ENCODE results near the gene LPIN2. TPM values are rescaled to one million over a fixed set of nuclear protein-coding genes. Genes with fewer than 3 reads are reported as not detected.
A peak's percentile ranks its signal among the peaks of the same experiment; 100 is the strongest.
"Not testable (repeated sequence)": the region's sequence is repeated elsewhere in the genome, so short reads cannot be mapped to it uniquely, and the experiment has no call there.

LPIN2 gene, protein sequence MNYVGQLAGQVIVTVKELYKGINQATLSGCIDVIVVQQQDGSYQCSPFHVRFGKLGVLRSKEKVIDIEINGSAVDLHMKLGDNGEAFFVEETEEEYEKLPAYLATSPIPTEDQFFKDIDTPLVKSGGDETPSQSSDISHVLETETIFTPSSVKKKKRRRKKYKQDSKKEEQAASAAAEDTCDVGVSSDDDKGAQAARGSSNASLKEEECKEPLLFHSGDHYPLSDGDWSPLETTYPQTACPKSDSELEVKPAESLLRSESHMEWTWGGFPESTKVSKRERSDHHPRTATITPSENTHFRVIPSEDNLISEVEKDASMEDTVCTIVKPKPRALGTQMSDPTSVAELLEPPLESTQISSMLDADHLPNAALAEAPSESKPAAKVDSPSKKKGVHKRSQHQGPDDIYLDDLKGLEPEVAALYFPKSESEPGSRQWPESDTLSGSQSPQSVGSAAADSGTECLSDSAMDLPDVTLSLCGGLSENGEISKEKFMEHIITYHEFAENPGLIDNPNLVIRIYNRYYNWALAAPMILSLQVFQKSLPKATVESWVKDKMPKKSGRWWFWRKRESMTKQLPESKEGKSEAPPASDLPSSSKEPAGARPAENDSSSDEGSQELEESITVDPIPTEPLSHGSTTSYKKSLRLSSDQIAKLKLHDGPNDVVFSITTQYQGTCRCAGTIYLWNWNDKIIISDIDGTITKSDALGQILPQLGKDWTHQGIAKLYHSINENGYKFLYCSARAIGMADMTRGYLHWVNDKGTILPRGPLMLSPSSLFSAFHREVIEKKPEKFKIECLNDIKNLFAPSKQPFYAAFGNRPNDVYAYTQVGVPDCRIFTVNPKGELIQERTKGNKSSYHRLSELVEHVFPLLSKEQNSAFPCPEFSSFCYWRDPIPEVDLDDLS
- polyA plus RNA-seq (ENCODE audit: insufficient read length in 10 of 10): 10 to 100 TPM; 13.4 to 20.1 (median 14.9) TPM
- long read RNA-seq, donor 1, partial matches to known transcripts: 0 of 1 reads
- long read RNA-seq, donor 1, other reads (novel, unspliced or antisense): 0 of 1 reads
- long read RNA-seq, donor 2, partial matches to known transcripts: 0 of 1 reads
- long read RNA-seq, donor 2, other reads (novel, unspliced or antisense): 0 of 1 reads
- long read RNA-seq, donor 3: 0 reads
- long read RNA-seq, donor 4, partial matches to known transcripts: 7 of 7 reads
- long read RNA-seq, donor 4, other reads (novel, unspliced or antisense): 0 of 7 reads
- long read RNA-seq, donor 5, partial matches to known transcripts: 0 of 2 reads
- long read RNA-seq, donor 5, other reads (novel, unspliced or antisense): 0 of 2 reads
- long read RNA-seq, donor 6, partial matches to known transcripts: 0 of 1 reads
- long read RNA-seq, donor 6, other reads (novel, unspliced or antisense): 0 of 1 reads
- long read RNA-seq, donor 7, partial matches to known transcripts: 0 of 1 reads
- long read RNA-seq, donor 7, other reads (novel, unspliced or antisense): 0 of 1 reads
- long read RNA-seq, donor 8, partial matches to known transcripts: 0 of 1 reads
- long read RNA-seq, donor 8, other reads (novel, unspliced or antisense): 0 of 1 reads
- long read RNA-seq, donor 9: 0 reads

DNA sequence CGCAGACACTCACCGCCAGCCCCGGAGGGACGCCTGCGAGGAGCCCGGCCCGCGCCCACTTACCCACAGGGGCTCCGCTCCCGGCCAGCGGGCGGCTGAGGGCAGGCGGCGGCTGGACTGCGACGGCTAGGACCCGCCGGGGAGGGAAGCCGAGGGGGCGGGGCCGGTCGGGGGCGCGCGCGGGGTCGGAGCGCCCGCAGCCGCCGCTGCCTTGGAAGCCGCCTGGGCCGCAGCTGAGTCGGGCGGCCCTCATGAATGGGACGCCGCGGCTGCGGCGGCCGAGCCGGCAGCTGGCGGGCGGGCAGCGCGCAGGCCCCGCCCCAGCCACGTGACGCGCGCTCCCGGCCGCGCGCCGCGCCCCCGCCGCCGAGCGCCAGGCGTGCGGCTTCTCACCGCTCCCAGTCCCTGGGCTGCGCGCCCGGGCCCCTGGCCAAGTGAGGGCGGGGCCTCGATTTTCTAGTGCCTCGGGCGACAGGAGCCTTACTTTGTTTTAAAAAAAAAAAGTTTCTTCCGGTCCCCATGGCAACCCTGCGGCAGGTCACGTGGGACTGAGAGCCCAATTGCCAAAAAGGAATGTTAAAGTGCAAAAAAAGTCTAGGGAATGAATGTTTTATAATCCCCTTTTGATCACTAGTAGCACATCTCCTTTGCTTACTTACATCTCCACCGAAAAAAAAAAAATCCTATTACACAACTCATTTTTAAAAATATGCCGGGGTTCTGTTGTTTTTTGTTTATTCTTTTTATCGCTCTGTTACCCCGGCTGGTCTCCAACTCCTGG lies at the start of gene LPIN2:
LPIN2 (minus strand) TSS at position 121 of the 781 bp plus-strand sequence. CDS start 52,304 bp downstream, outside the sequence.
- peak; percentile 98 to 99 (median 99) for DNase-seq

DNA sequence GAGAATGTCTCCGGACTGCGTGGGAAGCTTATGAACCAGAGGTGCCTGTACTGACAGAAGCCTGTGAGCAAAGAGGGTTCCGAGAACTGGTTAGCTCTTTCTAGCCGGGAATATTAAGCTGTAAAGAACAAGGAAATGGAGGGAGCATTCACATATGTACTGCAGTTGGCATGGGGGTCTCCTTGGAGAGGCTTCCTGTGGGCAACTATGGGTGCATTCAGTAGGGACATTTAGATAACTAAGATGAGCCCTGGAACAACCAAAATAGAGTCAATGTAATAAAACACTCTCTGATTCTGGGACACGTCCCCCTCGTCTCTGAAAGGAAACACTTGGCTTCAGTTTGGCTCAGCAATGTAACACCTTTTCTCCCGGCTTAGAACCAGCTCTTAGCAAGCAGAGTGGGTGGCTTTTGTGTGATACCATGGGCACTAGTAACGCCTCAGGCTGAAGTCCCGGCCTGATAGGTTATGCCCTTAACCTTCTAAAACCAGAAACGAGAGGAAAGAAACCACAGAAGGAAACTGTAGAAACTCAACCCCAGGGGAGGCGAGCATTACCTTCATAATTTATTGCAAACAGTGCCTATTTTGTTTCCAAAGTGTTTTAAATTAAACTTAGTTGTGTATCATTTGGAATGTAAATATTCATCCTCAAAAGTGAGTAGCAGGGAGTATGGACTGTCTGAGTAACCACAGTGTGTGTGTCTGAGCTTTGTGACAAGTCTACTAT lies 48.8 kb upstream of the LPIN2 start:
- DNase-seq: no peak

DNA sequence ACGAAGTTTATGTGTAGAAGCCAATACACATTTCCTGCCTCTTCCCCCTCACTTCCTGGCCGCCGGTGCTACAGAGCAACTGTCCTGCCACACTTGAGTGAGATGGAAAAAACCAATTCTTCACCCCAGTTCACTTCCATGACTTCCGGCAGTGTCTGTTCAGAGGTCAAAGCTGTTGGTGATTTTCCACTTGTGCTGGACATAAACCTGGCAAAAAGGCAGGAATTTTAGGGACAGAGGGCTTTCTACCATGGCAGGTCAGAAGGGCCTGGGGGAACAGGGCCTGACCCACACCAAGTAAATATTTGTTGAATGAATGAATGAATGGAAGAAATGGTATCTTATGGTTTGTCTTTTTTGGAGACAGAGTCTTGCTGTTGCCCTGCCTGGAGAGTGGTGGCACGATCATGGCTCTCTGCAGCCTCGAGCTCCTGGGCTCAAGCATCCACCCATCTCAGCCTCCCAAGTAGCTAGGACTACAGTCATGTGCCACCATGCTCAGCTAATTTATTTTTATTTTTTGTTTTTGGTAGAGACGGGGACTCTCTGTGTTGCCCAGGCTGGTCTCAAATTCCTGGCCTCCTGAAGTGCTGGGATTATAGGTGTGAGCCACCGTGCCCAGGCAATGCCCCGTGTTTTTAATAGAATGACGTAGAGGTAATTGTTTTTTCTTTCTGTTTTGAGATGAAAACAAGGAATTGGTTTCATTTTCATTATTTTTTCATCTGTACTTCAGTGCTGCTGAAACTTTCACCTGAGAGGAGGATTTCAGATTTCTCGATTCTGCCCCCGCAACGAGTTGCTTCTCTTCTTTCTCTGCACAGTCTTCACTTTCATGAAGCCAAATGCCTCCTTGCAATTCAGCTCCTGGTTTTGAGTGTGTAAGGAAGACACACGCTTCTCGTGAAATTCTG lies 48.0 kb upstream of the LPIN2 start:
- DNase-seq: no peak

DNA sequence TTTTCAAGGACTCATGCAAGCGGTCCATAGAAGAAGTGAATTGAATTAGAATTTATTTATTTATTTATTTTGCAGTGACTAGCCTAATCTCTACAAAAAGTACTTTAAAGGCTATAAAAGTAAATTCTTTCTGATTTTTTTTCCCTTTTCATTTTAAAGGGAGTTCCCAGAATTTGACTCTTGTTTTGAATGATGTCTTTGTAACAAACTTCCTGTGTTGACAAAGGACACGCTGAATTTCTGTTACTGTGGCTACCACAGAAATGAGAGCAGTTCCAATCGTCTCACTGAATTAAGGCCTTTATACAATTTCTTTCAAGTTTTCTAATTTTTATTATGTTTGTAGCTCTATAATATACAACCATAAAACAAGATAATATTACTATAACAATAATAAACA lies 46.3 kb upstream of the LPIN2 start:
- DNase-seq: no peak

DNA sequence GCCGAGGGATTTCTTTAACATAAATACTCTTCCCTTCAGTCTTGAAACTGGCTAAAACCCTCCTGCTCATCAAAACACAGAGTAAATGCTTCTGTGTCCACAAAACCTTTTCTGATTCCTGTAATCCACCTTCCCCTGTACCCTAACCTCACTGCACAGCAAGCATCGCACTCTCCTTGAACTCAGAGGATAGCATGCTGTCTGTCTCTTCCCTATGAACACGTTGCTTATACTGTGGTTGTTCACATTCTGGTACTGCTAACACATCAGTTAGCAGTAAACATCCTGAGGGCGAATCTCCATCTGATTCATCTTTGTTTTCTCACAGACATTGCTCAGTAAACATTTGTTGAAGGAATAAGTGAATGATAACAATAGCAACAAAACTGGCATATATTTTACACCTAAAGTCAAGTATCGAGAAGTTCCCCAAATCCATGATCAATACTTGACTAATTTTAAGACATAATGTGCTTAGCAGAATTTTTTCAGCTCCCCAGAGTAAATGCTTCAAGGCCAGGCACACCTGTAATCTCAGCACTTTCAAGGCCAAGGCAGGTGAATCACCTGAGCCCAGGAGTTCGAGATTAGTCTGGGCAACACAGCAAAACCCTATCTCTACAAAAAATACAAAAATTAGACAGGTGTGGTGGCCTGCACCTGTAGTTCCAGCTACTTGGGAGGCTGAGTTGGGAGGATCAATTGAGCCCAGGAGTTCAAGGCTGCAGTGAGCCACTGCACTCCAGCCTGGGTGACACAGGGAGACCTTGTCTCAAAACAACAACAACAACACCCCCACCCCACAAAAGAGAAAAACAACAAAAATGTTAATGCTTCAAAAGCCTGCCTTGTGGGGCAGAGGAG lies 45.6 kb upstream of the LPIN2 start:
- no peak for DNase-seq

DNA sequence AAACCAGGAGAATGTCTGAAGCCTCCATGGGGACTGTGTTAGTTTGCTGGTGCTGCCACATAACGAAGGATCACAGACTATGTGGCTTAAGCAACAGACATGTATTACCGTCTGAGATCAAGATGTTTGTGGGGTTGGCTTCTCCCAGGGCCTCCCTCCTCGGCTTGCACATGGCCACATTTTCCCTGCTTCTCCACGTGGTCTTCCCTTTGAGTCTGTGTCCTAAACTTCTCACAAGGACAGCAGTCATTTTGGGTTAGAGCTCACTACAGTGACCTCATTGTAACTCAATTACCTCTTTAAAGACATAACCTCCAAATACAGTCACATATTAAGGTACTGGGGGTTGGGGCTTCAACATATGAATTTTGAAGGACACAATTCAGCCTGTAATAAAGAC lies 44.6 kb upstream of the LPIN2 start:
- DNase-seq: no peak

DNA sequence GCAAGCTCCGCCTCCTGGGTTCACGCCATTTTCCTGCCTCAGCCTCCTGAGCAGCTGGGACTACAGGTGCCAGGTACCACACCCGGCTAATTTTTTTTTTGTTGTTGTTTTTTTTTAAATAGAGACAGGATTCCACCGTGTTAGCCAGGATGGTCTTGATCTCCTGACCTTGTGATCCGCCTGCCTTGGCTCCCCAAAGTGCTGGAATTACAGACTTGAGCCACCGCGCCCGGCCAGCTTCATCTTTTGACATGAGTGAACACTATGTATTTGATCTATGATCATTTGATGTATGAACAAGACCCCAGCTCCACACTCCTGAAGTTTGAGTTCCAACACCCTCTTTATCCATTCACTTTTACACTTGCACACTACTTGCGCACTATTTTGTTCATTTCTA lies 43.4 kb upstream of the LPIN2 start:
- no peak for DNase-seq

DNA sequence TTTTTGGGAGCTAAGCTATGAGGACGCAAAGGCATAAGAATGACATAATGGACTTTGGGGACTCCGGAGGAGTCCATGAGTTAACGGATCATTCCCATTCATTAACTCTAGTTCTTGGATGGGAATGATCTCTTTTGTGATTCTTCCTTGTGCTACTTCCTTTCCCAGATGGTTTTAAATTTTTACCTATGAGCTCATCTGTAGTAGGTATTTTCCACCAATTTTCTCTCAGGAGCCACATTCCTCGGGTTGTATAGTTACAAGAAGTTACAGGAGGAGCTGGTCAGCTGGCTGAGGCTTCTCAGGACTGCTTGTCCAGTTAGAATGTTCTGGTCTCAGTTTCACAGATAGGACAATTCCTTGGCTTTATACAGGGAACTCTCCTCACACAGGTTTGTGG lies 42.9 kb upstream of the LPIN2 start:
- peak in 2 of 3 donors; percentile 28 to 57 for DNase-seq

DNA sequence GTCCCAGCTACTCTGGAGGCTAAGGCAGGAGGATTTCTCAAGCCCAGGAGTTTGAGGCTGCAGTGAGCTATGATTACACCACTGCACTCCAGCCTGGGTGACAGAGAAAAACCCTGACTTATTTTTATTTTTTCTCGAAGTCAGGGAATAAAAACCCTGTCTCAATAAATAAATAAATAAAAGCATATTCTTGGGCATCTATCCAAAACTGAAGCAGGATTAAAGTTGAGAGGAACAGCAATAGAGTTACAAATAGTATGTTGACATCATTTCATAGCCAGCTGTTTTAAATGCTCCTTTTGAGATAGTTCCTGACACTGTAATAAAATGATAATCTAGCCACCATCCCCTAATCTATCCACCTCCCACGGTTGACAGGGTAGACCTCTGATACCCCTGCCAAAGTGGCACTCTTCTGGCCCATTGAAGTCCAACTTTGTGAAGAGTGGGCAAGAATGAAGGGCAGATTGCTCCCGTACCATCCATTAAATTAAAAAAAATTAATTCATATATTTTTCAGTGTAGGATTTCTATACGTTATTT lies 42.3 kb upstream of the LPIN2 start:
- peak; percentile 22 to 64 (median 29) for DNase-seq

DNA sequence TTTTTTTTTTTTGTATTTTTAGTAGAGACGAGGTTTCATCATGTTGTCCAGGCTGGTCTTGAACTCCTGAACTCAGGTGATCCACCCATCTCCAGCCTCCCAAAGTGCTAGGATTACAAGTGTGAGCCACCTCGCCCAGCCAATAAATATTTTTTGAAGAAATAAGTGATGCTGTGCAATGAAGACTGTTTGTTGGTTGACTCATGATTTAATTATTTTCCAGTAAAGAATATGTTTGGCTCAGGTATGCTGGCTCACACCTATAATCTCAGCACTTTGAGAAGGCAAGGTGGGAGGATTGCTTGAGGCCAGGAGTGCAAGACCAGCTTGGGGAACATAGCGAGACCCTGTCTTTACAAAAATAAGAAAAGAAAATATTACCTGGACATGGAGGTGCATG lies 41.8 kb upstream of the LPIN2 start:
- no peak for DNase-seq

DNA sequence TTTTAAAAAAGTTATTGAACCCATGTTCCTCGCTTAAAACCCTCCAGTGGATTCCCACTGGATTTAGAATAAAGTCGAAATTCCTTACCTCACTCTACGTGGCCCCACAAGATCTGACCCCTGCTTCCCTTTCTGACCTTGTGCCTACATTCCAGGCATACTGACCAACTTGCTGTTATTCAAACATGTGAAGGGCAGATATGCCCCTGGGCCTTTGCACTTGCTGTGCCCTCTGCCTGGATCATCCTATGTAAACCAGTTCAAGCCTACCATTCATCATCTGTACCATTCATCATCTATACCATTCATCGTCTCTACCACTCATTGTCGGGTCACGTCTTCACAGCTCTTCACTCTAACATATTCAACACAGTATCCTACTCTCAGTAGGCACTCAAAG lies 41.3 kb upstream of the LPIN2 start:
- no peak for DNase-seq

DNA sequence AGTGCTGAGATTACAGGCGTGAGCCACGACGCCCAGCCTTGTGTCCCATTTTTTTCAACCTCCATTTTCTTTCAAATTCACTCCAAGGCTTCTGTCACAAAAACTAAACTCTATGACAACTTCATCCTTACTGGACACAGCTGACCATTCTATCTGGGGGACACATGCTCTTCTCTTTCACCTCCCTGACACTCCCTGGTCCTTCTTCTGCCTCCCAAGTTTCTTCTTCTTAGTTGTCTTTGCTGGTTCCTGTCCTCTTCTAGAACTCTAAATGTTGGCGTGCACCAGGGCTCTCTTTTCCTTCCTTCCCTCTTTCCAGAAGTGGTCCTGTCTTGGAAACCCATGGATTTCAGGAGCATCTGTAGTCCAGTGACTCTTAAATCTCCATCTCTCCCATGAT lies 40.1 kb upstream of the LPIN2 start:
- no peak for DNase-seq

DNA sequence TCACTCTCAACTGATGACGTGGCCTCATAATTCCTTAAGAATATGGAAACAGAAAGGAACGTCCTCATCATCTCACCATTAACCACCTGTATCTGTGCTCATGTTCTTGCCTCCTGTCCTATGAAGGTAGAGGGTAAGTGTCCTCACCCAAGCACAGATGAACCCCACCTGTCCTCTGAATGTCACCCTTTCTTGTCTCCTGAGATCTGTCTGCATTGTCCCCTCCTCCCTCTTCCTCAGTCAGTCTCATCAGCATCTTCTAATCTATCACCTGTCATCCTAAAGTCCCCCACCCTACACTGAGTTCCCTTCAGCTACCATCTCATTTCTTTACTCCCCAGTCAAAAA lies 39.4 kb upstream of the LPIN2 start:
- no peak for DNase-seq

DNA sequence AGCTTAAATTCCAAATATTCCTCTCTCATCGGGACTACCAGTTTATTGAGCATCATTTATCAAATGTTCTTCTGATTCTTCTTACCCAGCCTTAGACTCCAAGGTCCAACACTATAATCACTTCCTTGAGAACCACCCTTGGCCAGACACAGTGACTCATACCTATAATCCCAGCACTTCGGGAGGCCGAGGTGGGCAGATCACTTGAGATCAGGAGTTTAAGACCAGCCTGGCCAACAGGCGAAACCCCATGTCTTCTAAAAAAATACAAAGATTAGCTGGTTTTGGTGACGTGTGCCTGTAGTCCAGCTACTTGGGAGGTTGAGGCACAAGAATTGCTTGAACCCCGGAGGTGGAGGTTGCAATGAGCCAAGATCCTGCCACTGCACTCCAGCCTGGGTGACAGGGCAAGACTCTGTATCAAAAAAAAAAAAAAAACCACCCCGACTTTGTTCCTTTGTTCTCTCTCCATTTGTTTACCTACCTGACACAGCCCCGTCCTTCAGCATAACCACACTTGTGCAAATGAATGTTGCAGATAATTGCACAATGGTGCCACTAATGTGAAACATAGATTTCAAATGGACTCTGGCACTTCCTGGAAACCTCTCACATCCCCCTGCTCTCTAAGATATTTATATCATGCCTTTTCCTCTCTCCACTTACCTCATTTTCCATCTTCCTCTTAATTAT lies 38.9 kb upstream of the LPIN2 start:
- DNase-seq: no peak

DNA sequence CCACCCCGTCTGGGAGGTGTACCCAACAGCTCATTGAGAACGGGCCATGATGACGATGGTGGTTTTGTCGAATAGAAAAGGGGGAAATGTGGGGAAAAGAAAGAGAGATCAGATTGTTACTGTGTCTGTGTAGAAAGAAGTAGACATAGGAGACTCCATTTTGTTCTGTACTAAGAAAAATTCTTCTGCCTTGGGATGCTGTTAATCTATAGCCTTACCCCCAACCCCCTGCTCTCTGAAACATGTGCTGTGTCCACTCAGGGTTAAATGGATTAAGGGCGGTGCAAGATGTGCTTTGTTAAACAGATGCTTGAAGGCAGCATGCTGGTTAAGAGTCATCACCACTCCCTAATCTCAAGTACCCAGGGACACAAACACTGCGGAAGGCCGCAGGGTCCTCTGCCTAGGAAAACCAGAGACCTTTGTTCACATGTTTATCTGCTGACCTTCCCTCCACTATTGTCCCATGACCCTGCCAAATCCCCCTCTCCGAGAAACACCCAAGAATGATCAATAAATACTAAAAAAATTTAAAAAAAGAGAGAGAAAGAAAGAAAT lies 37.0 kb upstream of the LPIN2 start:
- not testable (repeated sequence) for DNase-seq

DNA sequence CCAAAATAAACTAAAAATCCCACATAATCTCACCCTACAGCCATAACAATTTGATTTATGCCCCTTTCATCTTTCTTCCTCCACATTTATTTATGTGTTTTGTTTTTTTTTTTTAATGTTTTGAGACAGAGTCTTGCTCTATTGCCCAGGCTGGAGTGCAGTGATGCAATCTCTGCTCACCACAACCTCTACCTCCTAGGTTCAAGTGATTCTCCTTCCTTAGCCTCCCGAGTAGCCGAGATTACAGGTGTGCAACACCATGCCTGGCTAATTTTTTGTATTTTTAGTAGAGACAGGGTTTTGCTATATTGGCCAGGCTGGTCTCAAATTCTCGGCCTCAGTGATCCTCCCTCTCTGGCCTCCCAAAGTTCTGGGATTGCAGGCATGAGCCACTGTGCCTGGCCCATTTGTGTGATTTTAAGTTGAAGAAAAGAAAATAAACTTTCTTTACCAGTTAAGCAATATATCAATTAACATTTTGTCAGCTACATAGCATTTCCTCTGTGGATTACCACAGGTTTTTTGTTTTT lies 35.9 kb upstream of the LPIN2 start:
- no peak for DNase-seq

All from muscle of back (tissue), 13 donors.